CD14-positive monocyte (primary cell): ENCODE data around the gene MIGA2. TPM values are rescaled to one million over a fixed set of nuclear protein-coding genes. Genes with fewer than 3 reads are reported as not detected.

Experiments
- DNase-seq, 3 donors: peaks; one replicate each; pipeline ENCODE4 v3.0.0-alpha.2; 2011 to 2022
- H2AFZ ChIP-seq: 2 replicates; pipeline ENCODE4 v1.6.0; 2012; ENCODE audit warnings: mild to moderate bottlenecking, low read depth, low read length, inconsistent platforms; ENCODE audit not compliant: insufficient read depth, poor library complexity, severe bottlenecking
- H3K27ac ChIP-seq, 2 donors: 1 replicate in 1 of 2; 2 replicates in 1 of 2; pipeline ENCODE4 v1.5.1; 2012 to 2013; ENCODE audit warnings: low read length in 2 of 2, control low read depth in 1 of 2, inconsistent platforms in 1 of 2, low read depth in 1 of 2, mild to moderate bottlenecking in 1 of 2
- H3K27me3 ChIP-seq, 2 donors: one replicate each; pipeline versions ENCODE4 v1.6.0 to v1.6.1; 2011 to 2013; ENCODE audit warnings: low read length in 2 of 2; ENCODE audit not compliant: control insufficient read depth in 2 of 2, insufficient read depth in 2 of 2
- H3K36me3 ChIP-seq, 2 donors: replicated peaks in 1 of 2; 1 replicate in 1 of 2; 2 replicates in 1 of 2; pipeline versions ENCODE4 v1.5.1 to v1.6.1; 2012 to 2013; ENCODE audit warnings: low read length in 2 of 2, control low read depth in 1 of 2, inconsistent platforms in 1 of 2, mild to moderate bottlenecking in 1 of 2; ENCODE audit not compliant: insufficient read depth in 2 of 2, control insufficient read depth in 1 of 2
- H3K4me1 ChIP-seq, 2 donors: 1 replicate in 1 of 2; 2 replicates in 1 of 2; pipeline versions ENCODE4 v1.5.1 to v1.6.1; 2012 to 2013; ENCODE audit warnings: low read length in 2 of 2, control low read depth in 1 of 2, inconsistent platforms in 1 of 2, mild to moderate bottlenecking in 1 of 2, moderate library complexity in 1 of 2; ENCODE audit not compliant: insufficient read depth in 2 of 2, control insufficient read depth in 1 of 2
- H3K4me2 ChIP-seq: replicated peaks from 2 replicates; pipeline ENCODE3; 2012; ENCODE audit warnings: low read length, moderate library complexity, mild to moderate bottlenecking; ENCODE audit not compliant: poor library complexity, severe bottlenecking; ENCODE audit errors: extremely low read depth
- H3K4me3 ChIP-seq, 3 experiments: fragments of 200-600 bp in 1 of 3; sonication (generic) in 1 of 3; replicated peaks in 1 of 3; 1 replicate in 2 of 3; 2 replicates in 1 of 3; pipeline ENCODE4 v1.5.1; 2011 to 2013; ENCODE audit warnings: low read length in 3 of 3, mild to moderate bottlenecking in 3 of 3, control low read depth in 2 of 3, low read depth in 2 of 3, inconsistent platforms in 1 of 3, moderate library complexity in 1 of 3
- H3K79me2 ChIP-seq: 2 replicates; pipeline ENCODE4 v1.6.0; 2012; ENCODE audit warnings: mild to moderate bottlenecking, control low read depth, inconsistent platforms, low read length, moderate library complexity; ENCODE audit not compliant: insufficient read depth
- H3K9ac ChIP-seq: 2 replicates; pipeline ENCODE4 v1.6.0; 2017; ENCODE audit warnings: low read length, mild to moderate bottlenecking; ENCODE audit not compliant: insufficient read depth, poor library complexity, severe bottlenecking
- H3K9me3 ChIP-seq, 2 donors: replicated peaks in 1 of 2; 1 replicate in 1 of 2; 2 replicates in 1 of 2; pipeline versions ENCODE4 v1.5.1 to v1.6.1; 2012 to 2013; ENCODE audit warnings: low read length in 2 of 2, control low read depth in 1 of 2; ENCODE audit not compliant: control insufficient read depth in 1 of 2, insufficient read depth in 1 of 2
- H4K20me1 ChIP-seq: 2 replicates; pipeline ENCODE4 v1.6.0; 2012; ENCODE audit warnings: mild to moderate bottlenecking, low read length, control low read depth, moderate library complexity; ENCODE audit not compliant: insufficient read depth
- H3K27ac Mint-ChIP-seq, 7 donors: one replicate each; pipeline ENCODE4 v1.8.0; 2020; ENCODE audit warnings: mild to moderate bottlenecking in 7 of 7, mixed read lengths in 7 of 7, moderate library complexity in 6 of 7, inconsistent platforms in 2 of 7
- H3K27me3 Mint-ChIP-seq, 3 donors: one replicate each; pipeline ENCODE4 v1.8.0; 2021 to 2022; ENCODE audit warnings: low read depth in 3 of 3, mild to moderate bottlenecking in 3 of 3, mixed read lengths in 3 of 3, moderate library complexity in 3 of 3, inconsistent platforms in 1 of 3
- H3K36me3 Mint-ChIP-seq, 2 donors: one replicate each; pipeline ENCODE4 v1.8.0; 2020; ENCODE audit warnings: mixed read lengths in 2 of 2, inconsistent platforms in 1 of 2, mild to moderate bottlenecking in 1 of 2
- H3K4me1 Mint-ChIP-seq: one replicate; pipeline ENCODE4 v1.8.0; 2020; ENCODE audit warnings: mild to moderate bottlenecking, mixed read lengths
- H3K4me3 Mint-ChIP-seq, 2 donors: one replicate each; pipeline ENCODE4 v1.8.0; 2020; ENCODE audit warnings: mild to moderate bottlenecking in 2 of 2, mixed read lengths in 2 of 2, moderate library complexity in 1 of 2
- H3K9me3 Mint-ChIP-seq, 7 donors: one replicate each; pipeline ENCODE4 v1.8.0; 2020 to 2022; ENCODE audit warnings: mixed read lengths in 7 of 7, mild to moderate bottlenecking in 6 of 7, moderate library complexity in 6 of 7, inconsistent platforms in 2 of 7
- WGBS: methylation state at CpG from one replicate; pipeline ENCODE4 v1.1.5; 2013; ENCODE audit warnings: missing lambda C conversion rate; ENCODE audit not compliant: insufficient coverage; 5-methylcytosine and 5-hydroxymethylcytosine counted together
- intact Hi-C, 2 donors: fragments of 100-400 bp; cut with micrococcal nuclease; formaldehyde crosslinking; loops; one replicate each; pipeline versions ENCODE4 v1.15.0 to v1.15.1; 2023
- polyA minus RNA-seq: library from RNA; depleted of rRNA, polyadenylated mRNA; stranded (reverse); fragments of >200 nt; gene quantifications from 2 replicates; pipeline ENCODE4 v1.2.3, GENCODE V29; 2012
- polyA plus RNA-seq, 3 donors: library from polyadenylated mRNA; depleted of rRNA in 1 of 3; unstranded in 2 of 3; stranded (reverse) in 1 of 3; fragments of 300-500 nt in 2 of 3; fragments of >200 nt in 1 of 3; fragmentation: Illumina TruSeq in 2 of 3; gene quantifications; 1 replicate in 2 of 3; 2 replicates in 1 of 3; pipeline ENCODE4 v1.2.3, GENCODE V29; 2012 to 2021
- total RNA-seq, 12 experiments: library from RNA in 1 of 12; stranded (reverse) in 1 of 12; fragments of 120-200 nt in 1 of 12; gene quantifications; one replicate each; pipeline ENCODE4 v1.2.4 and lab custom pipeline; 2013 to 2026; ENCODE audit warnings: mixed read lengths in 6 of 12, inconsistent platforms in 1 of 12
- TF ChIP-seq, protein P1 (sequence below): fragments of 200-600 bp; IDR thresholded peaks from one replicate; pipeline ENCODE4 v1.8.0; 2022; ENCODE audit warnings: antibody characterized with exemption, mild to moderate bottlenecking

Gene MIGA2
- 13.8 TPM for total RNA-seq (2013)
- polyA plus RNA-seq (10 to 100 TPM in 1 of 3 donors, 1 to 10 TPM in 2; 1.9 to 45.4 (median 5.9) TPM), polyA minus RNA-seq (15.4 and 17.0 TPM in 2 replicates), total RNA-seq (lab: John Stamatoyannopoulos, UW) (6.3 to 28.2 (median 16.8) reads per million in 11 experiments)

GRCh38 chr9:129036241-129036922, at the start of gene MIGA2:
Gene MIGA2 (plus strand): TSS chr9:129036626. CDS start chr9:129040595, 3,969 bp downstream.
- no peaks in the 10 kb centered on the region for H3K9me3 ChIP-seq
- no peaks in the 10 kb centered on the region for H3K27me3 ChIP-seq
- H3K9me3 Mint-ChIP-seq = peaks cover 0 to 1% (median 0%) of the 10 kb centered on the region in 7 donors
- H3K4me3 Mint-ChIP-seq = peak within 1 kb of the TSS; percentile 96 to 98
- peak; percentile 96 to 99 (median 97) for DNase-seq
- WGBS = 0% methylated on average over 44 of the region's 49 CpGs
- H4K20me1 ChIP-seq = peaks cover 16% of the 10 kb centered on the region
- H3K4me1 Mint-ChIP-seq = peaks cover 24% of the 10 kb centered on the region
- H3K4me2 ChIP-seq = peak within 1 kb of the TSS; percentile 99
- H3K27ac ChIP-seq = peak within 1 kb of the TSS; percentile 10 to 85
- H3K36me3 ChIP-seq = peaks cover 6 to 14% of the 10 kb centered on the region in 2 donors
- TF ChIP-seq, protein P1, sequence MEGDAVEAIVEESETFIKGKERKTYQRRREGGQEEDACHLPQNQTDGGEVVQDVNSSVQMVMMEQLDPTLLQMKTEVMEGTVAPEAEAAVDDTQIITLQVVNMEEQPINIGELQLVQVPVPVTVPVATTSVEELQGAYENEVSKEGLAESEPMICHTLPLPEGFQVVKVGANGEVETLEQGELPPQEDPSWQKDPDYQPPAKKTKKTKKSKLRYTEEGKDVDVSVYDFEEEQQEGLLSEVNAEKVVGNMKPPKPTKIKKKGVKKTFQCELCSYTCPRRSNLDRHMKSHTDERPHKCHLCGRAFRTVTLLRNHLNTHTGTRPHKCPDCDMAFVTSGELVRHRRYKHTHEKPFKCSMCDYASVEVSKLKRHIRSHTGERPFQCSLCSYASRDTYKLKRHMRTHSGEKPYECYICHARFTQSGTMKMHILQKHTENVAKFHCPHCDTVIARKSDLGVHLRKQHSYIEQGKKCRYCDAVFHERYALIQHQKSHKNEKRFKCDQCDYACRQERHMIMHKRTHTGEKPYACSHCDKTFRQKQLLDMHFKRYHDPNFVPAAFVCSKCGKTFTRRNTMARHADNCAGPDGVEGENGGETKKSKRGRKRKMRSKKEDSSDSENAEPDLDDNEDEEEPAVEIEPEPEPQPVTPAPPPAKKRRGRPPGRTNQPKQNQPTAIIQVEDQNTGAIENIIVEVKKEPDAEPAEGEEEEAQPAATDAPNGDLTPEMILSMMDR = no peak
- H3K27ac Mint-ChIP-seq = peak within 1 kb of the TSS; percentile 80 to 94 (median 83)
- peak within 1 kb of the TSS; percentile 96 for H2AFZ ChIP-seq
- H3K4me3 ChIP-seq = peak within 1 kb of the TSS; percentile 80 to 99 (median 94)
- H3K79me2 ChIP-seq = peaks cover 35% of the 10 kb centered on the region
- intact Hi-C loops = loop anchor here (1.0 to 5.0 kb wide), 3 partner anchors 8 to 44 kb away; partner anchors contain the start of genes DOLPP1 (in 1 of the 2) and SH3GLB2 (in 1 of the 2)
- H3K4me1 ChIP-seq = peaks cover 22 to 26% of the 10 kb centered on the region in 2 donors
- H3K27me3 Mint-ChIP-seq = peaks cover 0 to 1% (median 0%) of the 10 kb centered on the region in 3 donors
- H3K36me3 Mint-ChIP-seq = peaks cover 7 to 17% of the 10 kb centered on the region in 2 donors
- peak within 1 kb of the TSS; percentile 85 for H3K9ac ChIP-seq

DNA sequence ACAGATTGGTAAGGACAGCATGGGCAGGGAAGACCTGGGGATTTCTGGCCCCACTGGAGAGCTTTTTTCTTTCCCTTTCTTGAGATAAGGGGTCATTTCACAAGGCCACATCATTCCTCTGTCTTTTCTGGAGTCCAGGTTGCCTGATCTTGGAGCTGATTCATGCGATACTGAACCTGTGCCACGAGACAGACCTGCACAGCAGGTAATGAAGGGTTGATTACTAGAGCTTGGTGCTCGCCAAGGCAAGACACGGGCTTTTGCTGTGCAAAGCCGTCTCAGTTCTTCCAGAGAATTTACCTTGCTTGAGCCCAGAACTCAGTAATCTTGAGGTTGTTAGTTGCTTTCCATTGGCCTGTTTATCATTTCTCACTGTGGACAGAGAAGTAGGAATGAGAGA, 49.8 kb upstream of the MIGA2 start:
- Histone ChIP-seq H4K20me1 (no peaks in the 10 kb centered on the region), H3K9ac (no peak overlapping the region), H3K79me2 (no peaks in the 10 kb centered on the region), H3K4me1 (no peaks in the 10 kb centered on the region), H3K36me3 (peaks cover 78 to 95% of the 10 kb centered on the region in 2 donors), H3K4me3 (no peak overlapping the region), H3K4me2 (no peak overlapping the region), H3K27ac (no peak overlapping the region), H3K27me3 (no peaks in the 10 kb centered on the region), H3K9me3 (no peaks in the 10 kb centered on the region), H2AFZ (no peak overlapping the region)
- Mint-ChIP-seq H3K27me3 (peaks cover 0 to 1% (median 0%) of the 10 kb centered on the region in 3 donors), H3K36me3 (peaks cover 73 to 92% of the 10 kb centered on the region in 2 donors), H3K4me3 (no peak overlapping the region), H3K27ac (peak overlapping the region in 1 of 7 donors; percentile 37), H3K4me1 (no peaks in the 10 kb centered on the region), H3K9me3 (peaks cover 0 to 2% (median 0%) of the 10 kb centered on the region in 7 donors)
- 100% methylated on average over 4 of the region's 5 CpGs for WGBS
- intact Hi-C loops = no loop called here
- TF ChIP-seq, protein P1 = no peak
- DNase-seq = no peak
